Left lung (tissue), 10 donors: ENCODE results near the gene ID1. TPM values are rescaled to one million over a fixed set of nuclear protein-coding genes. Genes with fewer than 3 reads are reported as not detected.
A peak's percentile ranks its signal among the peaks of the same experiment; 100 is the strongest.

Experiments used
- ATAC-seq: fragments of 200-7000 bp; cut with Tn5 transposase; one replicate; pipeline ENCODE4 v1.9.1; 2020; ENCODE audit warnings: moderate library complexity
- DNase-seq, 4 donors: peaks; one replicate each; pipeline ENCODE4 v3.0.0-alpha.2; 2013 to 2020
- H3K27ac ChIP-seq, 2 donors: fragments of 200-600 bp; sonication (generic) in 1 of 2; one replicate each; pipeline versions ENCODE4 v1.5.0 to v1.8.0; 2020 to 2021
- H3K27me3 ChIP-seq, 2 donors: fragments of 200-600 bp; sonication (generic) in 1 of 2; one replicate each; pipeline versions ENCODE4 v1.5.0 to v1.8.0; 2020 to 2021
- H3K36me3 ChIP-seq, 2 donors: fragments of 200-600 bp; sonication (generic) in 1 of 2; one replicate each; pipeline versions ENCODE4 v1.5.0 to v1.8.0; 2020 to 2021
- H3K4me1 ChIP-seq, 2 donors: fragments of 200-600 bp; one replicate each; pipeline ENCODE4 v1.8.0; 2021
- H3K4me3 ChIP-seq, 2 donors: fragments of 200-600 bp; sonication (generic) in 1 of 2; one replicate each; pipeline versions ENCODE4 v1.5.0 to v1.8.0; 2020 to 2021; ENCODE audit warnings: mild to moderate bottlenecking in 1 of 2
- H3K9me3 ChIP-seq, 2 donors: fragments of 200-600 bp; sonication (generic) in 1 of 2; one replicate each; pipeline versions ENCODE4 v1.5.0 to v1.8.0; 2020 to 2021
- CTCF ChIP-seq, 2 donors: fragments of 200-600 bp; sonication (generic) in 1 of 2; IDR thresholded peaks; one replicate each; pipeline versions ENCODE4 v1.5.0 to v1.8.0; 2021; ENCODE audit warnings: antibody characterized with exemption in 2 of 2
- intact Hi-C, 2 donors: fragments of 100-400 bp; cut with DNase I; formaldehyde crosslinking; loops; one replicate each; pipeline versions ENCODE4 v1.11.2 to v1.14.2; 2022
- polyA plus RNA-seq, 6 donors: library from polyadenylated mRNA; unstranded; fragments of 120-200 nt; gene quantifications; one replicate each; pipeline ENCODE4 v1.2.1, GENCODE V29; 2013; ENCODE audit not compliant: insufficient read length in 6 of 6
- total RNA-seq, 2 donors: library from RNA; stranded (reverse); fragmentation: NEBNext Ultra II Directional; extraction: Animal tissue kit (Norgen Biotek cat#: 25700); gene quantifications; one replicate each; pipeline ENCODE4 v1.2.1, GENCODE V29; 2021
- donor health status: DM: no; HTN: yes; CAD: no.
- donor health status: DM: no; HTN: no; CAD: no.

ID1 gene
- total and polyA plus RNA-seq, 8 donors, result 65.4 to 297 (median 135) TPM

- Histone ChIP-seq H3K4me3 (no peak overlapping the region), H3K27me3 (no peaks in the 10 kb centered on the region), H3K36me3 (peaks cover 0 to 92% of the 10 kb centered on the region in 2 donors), H3K27ac (peak overlapping the region in 1 of 2 donors; percentile 37), H3K4me1 (peaks cover 0 to 68% of the 10 kb centered on the region in 2 donors), H3K9me3 (no peaks in the 10 kb centered on the region)
- DNase-seq (no peak), ATAC-seq (no peak)
- TF ChIP-seq CTCF (IDR thresholded peaks at IDR 0.05), result no peak
- intact Hi-C loops, result loop anchor here in 1 of 2 donors (10.0 kb wide), 1 partner anchor 48 kb away; no protein-coding TSS in a partner anchor
These were observed 38.3 kb upstream of the ID1 start for GRCh38 chr20:31566658-31567379.

GRCh38 chr20:31567380-31567720, 37.7 kb upstream of the ID1 start:
- Histone ChIP-seq H3K9me3 (no peaks in the 10 kb centered on the region), H3K4me3 (no peak overlapping the region), H3K36me3 (peaks cover 0 to 87% of the 10 kb centered on the region in 2 donors), H3K27me3 (no peaks in the 10 kb centered on the region), H3K4me1 (peaks cover 4 to 69% of the 10 kb centered on the region in 2 donors), H3K27ac (peak overlapping the region in 1 of 2 donors; percentile 37)
- DNase-seq (no peak), ATAC-seq (no peak)
- intact Hi-C loops, result loop anchor here in 1 of 2 donors (10.0 kb wide), 1 partner anchor 47 kb away; no protein-coding TSS in a partner anchor
- TF ChIP-seq CTCF (IDR thresholded peaks at IDR 0.05), result no peak

GRCh38 chr20:31568041-31568731, 36.9 kb upstream of the ID1 start:
- Histone ChIP-seq H3K4me3 (no peak overlapping the region), H3K27me3 (no peaks in the 10 kb centered on the region), H3K9me3 (no peaks in the 10 kb centered on the region), H3K36me3 (peaks cover 0 to 78% of the 10 kb centered on the region in 2 donors), H3K4me1 (peaks cover 7 to 65% of the 10 kb centered on the region in 2 donors), H3K27ac (peak overlapping the region; percentile 36 to 96)
- ATAC-seq (no peak), DNase-seq (no peak)
- TF ChIP-seq CTCF (IDR thresholded peaks at IDR 0.05), result no peak
- intact Hi-C loops, result loop anchor here in 1 of 2 donors (10.0 kb wide), 1 partner anchor 47 kb away; no protein-coding TSS in a partner anchor

- H3K4me3 ChIP-seq, result no peak overlapping the region
- intact Hi-C loops, result loop anchor here in 1 of 2 donors (10.0 kb wide), 1 partner anchor 46 kb away; no protein-coding TSS in a partner anchor
- H3K27ac ChIP-seq, result peak overlapping the region; percentile 63 to 96
- no peaks in the 10 kb centered on the region for H3K27me3 ChIP-seq
- no peaks in the 10 kb centered on the region for H3K9me3 ChIP-seq
- no peak for DNase-seq
- peaks cover 10 to 67% of the 10 kb centered on the region in 2 donors for H3K4me1 ChIP-seq
- H3K36me3 ChIP-seq, result peaks cover 0 to 73% of the 10 kb centered on the region in 2 donors
- TF ChIP-seq CTCF (IDR thresholded peaks at IDR 0.05), result no peak
- no peak for ATAC-seq
These were observed 36.3 kb upstream of the ID1 start for GRCh38 chr20:31568773-31569162.
